ENCODE results near the gene ANKH.

DNA sequence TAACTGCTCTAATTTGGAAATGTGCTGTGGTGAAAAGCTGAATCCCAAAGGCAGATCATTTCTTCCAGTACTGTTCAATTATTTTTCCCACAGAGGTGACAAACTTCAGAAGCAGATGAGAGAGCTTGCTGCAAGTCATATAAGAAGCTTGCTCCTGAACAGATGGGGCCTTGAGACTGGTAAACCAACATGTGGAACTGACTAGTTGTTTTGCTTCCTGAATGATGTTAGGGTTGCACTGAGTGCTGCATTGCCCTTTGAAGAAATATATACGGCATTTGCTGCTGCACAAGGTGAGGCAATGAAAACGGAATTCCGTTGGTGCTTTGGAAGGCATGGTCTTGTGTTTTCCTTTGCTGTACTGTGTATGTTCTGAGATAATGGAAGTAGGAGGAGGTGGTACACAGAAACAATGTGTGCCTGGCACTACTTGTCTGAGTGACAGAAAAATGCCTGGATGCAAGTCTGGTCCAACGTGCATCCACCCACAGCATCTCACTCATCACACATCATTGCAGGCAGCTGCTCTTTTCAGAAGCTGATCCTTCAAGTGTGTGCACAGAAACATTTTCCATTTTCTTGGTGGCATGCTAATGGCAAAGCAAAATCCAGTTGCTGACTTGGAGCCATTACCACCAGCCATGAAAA is 76.9 kb downstream of the ANKH start:
- TF ChIP-seq, protein P1, sequence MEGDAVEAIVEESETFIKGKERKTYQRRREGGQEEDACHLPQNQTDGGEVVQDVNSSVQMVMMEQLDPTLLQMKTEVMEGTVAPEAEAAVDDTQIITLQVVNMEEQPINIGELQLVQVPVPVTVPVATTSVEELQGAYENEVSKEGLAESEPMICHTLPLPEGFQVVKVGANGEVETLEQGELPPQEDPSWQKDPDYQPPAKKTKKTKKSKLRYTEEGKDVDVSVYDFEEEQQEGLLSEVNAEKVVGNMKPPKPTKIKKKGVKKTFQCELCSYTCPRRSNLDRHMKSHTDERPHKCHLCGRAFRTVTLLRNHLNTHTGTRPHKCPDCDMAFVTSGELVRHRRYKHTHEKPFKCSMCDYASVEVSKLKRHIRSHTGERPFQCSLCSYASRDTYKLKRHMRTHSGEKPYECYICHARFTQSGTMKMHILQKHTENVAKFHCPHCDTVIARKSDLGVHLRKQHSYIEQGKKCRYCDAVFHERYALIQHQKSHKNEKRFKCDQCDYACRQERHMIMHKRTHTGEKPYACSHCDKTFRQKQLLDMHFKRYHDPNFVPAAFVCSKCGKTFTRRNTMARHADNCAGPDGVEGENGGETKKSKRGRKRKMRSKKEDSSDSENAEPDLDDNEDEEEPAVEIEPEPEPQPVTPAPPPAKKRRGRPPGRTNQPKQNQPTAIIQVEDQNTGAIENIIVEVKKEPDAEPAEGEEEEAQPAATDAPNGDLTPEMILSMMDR (optimal IDR thresholded peaks at IDR 0.05 in 1 of 3, IDR thresholded peaks at IDR 0.05 in 1 of 3, conservative IDR thresholded peaks at IDR 0.05 in 1 of 3; ENCODE audit: extremely low read depth in 1 of 3, insufficient read depth in 2 of 3, low read length in 3 of 3) = no peak
- no peak for TF ChIP-seq EZH2 (IDR thresholded peaks at IDR 0.05; ENCODE audit: low read length)
